Measurements from ENCODE around the gene DNAJC21. TPM values are rescaled to one million over a fixed set of nuclear protein-coding genes. Genes with fewer than 3 reads are reported as not detected.

The DNAJC21 gene
- total RNA-seq (2021; ENCODE audit: unreplicated experiment) = 34.7 TPM
- 21.4 and 24.7 TPM in 2 replicates for polyA plus RNA-seq (2012)
- Bru-seq, nascent RNA = percentile 74 among the genes with signal in this experiment
- percentile 88 among the genes with signal in this experiment for BruChase-seq, experiment 1, labeled RNA remaining after a 6-hour chase
- percentile 76 among the genes with signal in this experiment for BruChase-seq, experiment 2, labeled RNA remaining after a 2-hour chase
- long read RNA-seq, full-length matches to known transcripts = 30 of 58 reads
- long read RNA-seq, partial matches to known transcripts = 19 of 58 reads
- long read RNA-seq, other reads (novel, unspliced or antisense) = 9 of 58 reads

- Histone ChIP-seq H3K4me2 (ENCODE audit: low read length) (peak within 1 kb of the TSS; percentile 80), H3K4me3 (replicated peaks in 1 of 2; ENCODE audit: low read depth in 1 of 2, low read length in 2 of 2) (peak within 1 kb of the TSS; percentile 90 to 93), H3K9me2 (ENCODE audit: insufficient read depth) (no peaks in the 10 kb centered on the region), H3K4me1 (ENCODE audit: control insufficient read depth in 1 of 2, insufficient read depth in 2 of 2, low read length in 2 of 2) (peaks cover 22 to 30% of the 10 kb centered on the region in 2 experiments), H4K20me1 (ENCODE audit: insufficient read depth) (peaks cover 13% of the 10 kb centered on the region), H3K9ac (ENCODE audit: low read length) (peak within 1 kb of the TSS; percentile 92), H3K79me2 (ENCODE audit: insufficient read depth, low read length) (peaks cover 73% of the 10 kb centered on the region), H2AFZ (ENCODE audit: low read depth, low read length, poor library complexity, severe bottlenecking) (no peak within 1 kb of the TSS), H3K36me3 (ENCODE audit: control insufficient read depth in 1 of 2, insufficient read depth in 2 of 2, low read length in 2 of 2) (peaks cover 19 to 20% of the 10 kb centered on the region in 2 experiments), H3K9me3 (ENCODE audit: control insufficient read depth in 1 of 2, insufficient read depth in 1 of 2, low read depth in 1 of 2, low read length in 2 of 2) (no peaks in the 10 kb centered on the region), H3K27ac (ENCODE audit: low read depth, low read length) (peak within 1 kb of the TSS; percentile 88), H3K27me3 (ENCODE audit: insufficient read depth, low read length) (no peaks in the 10 kb centered on the region)
- CTCF ChIA-PET = interaction anchor here (0.9 to 1.9 kb wide), 3 partner anchors 14 to 455 kb away, joined by 3 to 5 read pairs (median 3); partner anchors contain the start of genes BRIX1 and RAD1
- RAD21 ChIA-PET (ENCODE audit: low non-redundant PET in 1 of 2, low total read pairs in 2 of 2, uncharacterized antibody in 2 of 2, unreplicated experiment in 2 of 2) = interaction anchor here in 1 of 2 experiments (0.9 kb wide), 1 partner anchor 14 kb away, joined by 6 read pairs; the partner anchor contains the start of genes BRIX1 and RAD1
- intact Hi-C loops (cut with micrococcal nuclease) = loop anchor here (1.0 to 10.0 kb wide), 2 partner anchors 14 to 1484 kb away; partner anchors contain the start of genes BRIX1, RAD1 and TARS1
- POLR2A ChIA-PET = interaction anchor here (1.0 to 2.3 kb wide), 3 partner anchors 13 to 447 kb away, joined by 3 to 26 read pairs (median 4); partner anchors contain the start of genes BRIX1 and RAD1
- TF ChIP-seq RAD21 (IDR thresholded peaks at IDR 0.05; ENCODE audit: low read depth) (no peak), EGR1 (IDR thresholded peaks at IDR 0.05; ENCODE audit: low read depth) (peak; percentile 95), POLR2AphosphoS5 (IDR thresholded peaks at IDR 0.05; ENCODE audit: low read depth, low read length) (peak; percentile 55), SP1 (IDR thresholded peaks at IDR 0.05; ENCODE audit: low read depth) (peak; percentile 36; the same call in 1 of the 2 replicates)
- TF ChIP-seq, protein P1, sequence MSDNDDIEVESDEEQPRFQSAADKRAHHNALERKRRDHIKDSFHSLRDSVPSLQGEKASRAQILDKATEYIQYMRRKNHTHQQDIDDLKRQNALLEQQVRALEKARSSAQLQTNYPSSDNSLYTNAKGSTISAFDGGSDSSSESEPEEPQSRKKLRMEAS (IDR thresholded peaks at IDR 0.05) = 0 out of 2 replicates have a peak, but pooled peaks have one; percentile 39
- ATAC-seq (peak; percentile 89), DNase-seq (ENCODE audit: low read depth, low spot score) (peak; percentile 87)
- BruUV-seq (replicated peaks) = no TSS peak
Measured at GRCh38 chr5:34929134-34929719, at the start of gene DNAJC21. Gene DNAJC21 (plus strand): TSS chr5:34929559. CDS start chr5:34929820, 261 bp downstream.

DNA sequence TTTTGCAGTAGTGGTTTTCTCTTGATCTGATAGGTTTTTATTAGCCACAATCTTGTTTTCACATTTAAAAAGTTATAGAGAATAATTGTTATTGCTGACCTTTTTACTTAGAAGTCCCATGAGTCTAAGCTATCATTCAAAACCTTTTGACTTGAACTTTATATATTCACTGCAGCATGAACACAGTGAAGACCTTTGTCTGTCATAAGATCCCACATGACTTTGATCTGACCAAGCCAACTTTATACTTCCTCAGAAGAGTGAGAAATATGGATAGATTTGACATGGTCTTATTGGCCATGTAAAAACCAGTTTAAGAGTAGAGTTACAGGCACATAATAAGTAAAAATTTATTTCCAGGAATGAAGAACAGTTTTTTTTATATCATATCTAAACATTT, 48.1 kb upstream of the DNAJC21 start:
- ATAC-seq = no peak
- TF ChIP-seq ATF3 (IDR thresholded peaks at IDR 0.05) (no peak), SP1 (IDR thresholded peaks at IDR 0.05; ENCODE audit: low read depth) (no peak)
- no peak for DNase-seq (ENCODE audit: low read depth, low spot score)
- Histone ChIP-seq H3K36me3 (ENCODE audit: control insufficient read depth in 1 of 2, insufficient read depth in 2 of 2, low read length in 2 of 2) (no peaks in the 10 kb centered on the region), H3K4me1 (ENCODE audit: control insufficient read depth in 1 of 2, insufficient read depth in 2 of 2, low read length in 2 of 2) (no peaks in the 10 kb centered on the region), H3K9me2 (ENCODE audit: insufficient read depth) (no peaks in the 10 kb centered on the region), H3K4me3 (replicated peaks in 1 of 2; ENCODE audit: low read depth in 1 of 2, low read length in 2 of 2) (no peak overlapping the region), H3K9ac (ENCODE audit: low read length) (no peak overlapping the region), H3K79me2 (ENCODE audit: insufficient read depth, low read length) (no peaks in the 10 kb centered on the region), H3K9me3 (ENCODE audit: control insufficient read depth in 1 of 2, insufficient read depth in 1 of 2, low read depth in 1 of 2, low read length in 2 of 2) (no peaks in the 10 kb centered on the region), H3K27ac (ENCODE audit: low read depth, low read length) (no peak overlapping the region), H2AFZ (ENCODE audit: low read depth, low read length, poor library complexity, severe bottlenecking) (no peak overlapping the region), H3K4me2 (ENCODE audit: low read length) (no peak overlapping the region), H3K27me3 (ENCODE audit: insufficient read depth, low read length) (no peaks in the 10 kb centered on the region), H4K20me1 (ENCODE audit: insufficient read depth) (no peaks in the 10 kb centered on the region)
- ChIA-PET CTCF (no interaction called here), RAD21 (ENCODE audit: low non-redundant PET in 1 of 2, low total read pairs in 2 of 2, uncharacterized antibody in 2 of 2, unreplicated experiment in 2 of 2) (no interaction called here), POLR2A (no interaction called here)
- intact Hi-C loops (cut with micrococcal nuclease) = no loop called here
- BruUV-seq (replicated peaks) = no TSS peak
